HG02970 (cell line): ENCODE data around the gene PASK.

Experiments
- ATAC-seq: cut with Tn5 transposase; IDR thresholded peaks from one replicate; pipeline ENCODE4 v1.9.1; 2021; ENCODE audit warnings: mild to moderate bottlenecking, moderate library complexity, moderate number of reproducible peaks; ENCODE audit not compliant: unreplicated experiment, low FRiP score

PASK gene

DNA sequence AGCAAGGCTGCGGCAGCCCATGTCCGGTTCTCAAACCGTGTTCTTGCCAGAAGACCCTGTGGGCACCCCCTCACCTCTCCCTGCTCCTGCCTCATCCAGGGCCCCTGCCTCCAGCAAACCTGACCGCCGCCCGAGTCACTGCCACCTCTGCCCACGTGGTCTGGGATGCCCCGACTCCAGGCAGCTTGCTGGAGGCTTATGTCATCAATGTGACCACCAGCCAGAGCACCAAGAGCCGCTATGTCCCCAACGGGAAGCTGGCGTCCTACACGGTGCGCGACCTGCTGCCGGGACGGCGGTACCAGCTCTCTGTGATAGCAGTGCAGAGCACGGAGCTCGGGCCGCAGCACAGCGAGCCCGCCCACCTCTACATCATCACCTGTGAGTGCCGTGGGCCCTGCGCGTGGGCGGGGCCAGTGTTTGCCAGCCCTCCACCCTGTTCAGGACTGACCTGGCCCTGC lies 79.4 kb downstream of the PASK start:
- ATAC-seq, result no peak

DNA sequence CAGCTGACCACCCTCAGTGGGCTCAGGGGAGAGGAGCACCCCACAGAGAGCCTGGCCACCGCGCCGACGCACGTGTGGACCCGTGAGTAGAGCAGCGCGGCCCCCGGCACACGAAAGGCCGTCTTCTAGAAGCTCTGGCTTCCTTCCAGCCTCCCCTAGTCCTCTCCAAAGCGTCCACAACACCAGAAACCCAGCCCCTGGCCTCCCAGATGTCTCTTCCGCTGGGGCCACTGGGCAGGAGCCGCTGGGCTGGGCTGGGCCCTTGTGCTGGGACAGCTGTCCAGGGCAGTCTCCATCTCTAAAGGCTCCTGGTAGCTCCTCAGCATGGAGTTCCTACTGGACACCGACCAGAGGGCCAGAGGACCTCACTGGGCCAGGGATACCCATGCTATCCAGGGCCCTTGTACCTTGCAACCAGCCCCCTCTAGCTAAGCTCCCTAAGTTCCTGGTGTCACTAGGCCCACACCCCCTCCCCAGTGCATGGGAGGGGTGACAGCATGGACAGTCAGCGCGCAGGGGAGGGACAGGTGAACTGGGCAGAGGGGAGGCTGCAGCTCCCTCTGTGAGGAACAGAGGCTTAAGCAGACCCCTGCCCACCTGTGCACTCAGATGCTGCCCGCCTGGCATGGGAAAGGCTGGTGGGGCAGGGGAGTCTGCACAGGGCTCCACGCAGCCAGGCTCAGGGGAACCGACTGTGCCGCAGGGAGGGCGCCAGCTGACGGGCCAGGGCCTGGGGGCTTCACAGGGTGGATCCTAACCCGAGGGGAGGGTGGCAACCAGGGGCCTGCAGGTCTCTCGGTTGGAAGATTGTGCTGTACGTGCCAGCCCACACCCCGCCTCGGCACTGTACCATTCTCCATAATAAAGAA lies 80.1 kb downstream of the PASK start:
- no peak for ATAC-seq

DNA sequence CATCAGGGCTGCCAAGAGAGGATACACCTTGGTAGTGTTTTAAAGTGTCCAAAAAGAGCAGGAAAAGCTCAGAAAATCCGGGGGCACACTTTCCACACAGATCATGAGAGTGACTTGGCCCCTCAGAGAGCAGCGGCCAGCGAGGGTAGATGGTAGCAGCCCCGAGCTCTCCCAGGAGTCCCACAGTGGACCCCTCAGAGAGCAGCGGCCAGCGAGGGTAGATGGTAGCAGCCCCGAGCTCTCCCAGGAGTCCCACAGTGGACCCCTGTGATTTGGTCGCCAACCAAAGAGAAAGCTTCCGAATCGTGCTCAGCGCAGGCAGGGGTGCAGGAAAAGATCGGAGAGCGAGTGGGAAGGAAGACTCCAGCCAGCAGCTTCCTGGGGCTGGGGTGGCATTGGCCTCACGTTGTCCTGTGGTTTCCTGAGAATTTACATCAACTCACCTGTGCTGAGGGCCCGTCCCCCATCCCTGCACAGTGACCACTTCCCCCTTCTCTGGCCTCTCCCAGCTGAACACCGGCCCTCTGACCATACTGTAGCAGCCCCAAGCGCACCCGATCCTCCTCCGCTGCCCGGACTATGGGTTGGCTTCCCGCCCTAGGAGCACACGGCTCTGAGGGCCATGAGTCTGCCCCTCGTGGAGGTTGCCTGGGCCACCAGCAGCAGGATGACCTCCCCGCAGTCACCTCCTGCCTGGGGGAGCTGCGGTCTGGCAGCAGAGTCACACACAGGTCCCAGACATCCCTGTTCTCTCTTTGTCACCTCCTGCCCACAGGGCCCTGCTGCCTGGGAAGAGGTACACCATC lies 80.9 kb downstream of the PASK start:
- no peak for ATAC-seq

DNA sequence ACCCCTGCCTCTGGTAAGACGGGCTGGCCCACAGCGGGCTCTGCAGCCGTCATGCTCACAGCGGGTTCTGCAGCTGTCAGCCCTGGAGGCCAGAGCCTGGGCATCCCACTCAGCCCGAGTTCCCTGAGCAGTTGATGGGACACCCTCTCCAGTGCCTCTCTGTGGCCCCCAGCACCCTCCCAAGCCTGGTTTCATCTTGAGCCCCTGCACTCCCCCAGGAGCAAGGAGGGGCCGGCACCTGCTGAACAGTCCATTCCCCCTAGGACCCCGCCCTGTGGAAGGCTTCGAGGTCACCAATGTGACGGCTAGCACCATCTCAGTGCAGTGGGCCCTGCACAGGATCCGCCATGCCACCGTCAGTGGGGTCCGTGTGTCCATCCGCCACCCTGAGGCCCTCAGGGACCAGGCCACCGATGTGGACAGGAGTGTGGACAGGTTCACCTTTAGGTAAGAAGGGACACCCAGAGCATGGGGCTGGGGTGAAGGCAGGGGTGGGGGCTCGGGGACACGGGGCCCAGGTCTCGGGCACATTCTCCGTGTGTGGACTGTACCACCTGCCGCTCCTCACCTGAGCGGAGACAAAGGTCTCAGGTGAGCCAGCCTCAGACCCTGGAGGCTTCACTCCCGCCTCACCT lies 81.7 kb downstream of the PASK start:
- no peak for ATAC-seq

DNA sequence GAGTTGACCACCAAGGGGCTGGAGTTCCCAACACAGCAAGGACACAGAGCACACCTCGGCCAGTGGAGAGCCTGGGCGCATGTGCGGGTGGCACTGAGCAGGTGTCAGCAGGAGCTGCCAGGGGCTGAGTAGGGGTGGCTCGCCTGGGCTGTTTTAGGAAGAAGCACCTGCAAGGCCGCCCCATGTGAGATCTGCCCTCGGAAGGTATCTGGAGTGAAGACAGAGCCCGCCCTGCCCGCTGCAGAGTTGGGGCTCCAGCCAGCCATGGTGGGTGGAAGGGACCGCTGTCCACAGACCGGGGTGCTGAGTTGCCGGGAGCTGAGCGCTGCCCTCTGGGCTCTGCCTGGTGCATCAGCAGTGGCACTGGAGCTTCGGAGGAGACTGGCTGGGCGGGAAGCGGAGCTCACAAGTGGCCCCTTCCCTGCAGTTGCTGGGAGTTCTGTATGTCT lies 82.4 kb downstream of the PASK start:
- no peak for ATAC-seq

DNA sequence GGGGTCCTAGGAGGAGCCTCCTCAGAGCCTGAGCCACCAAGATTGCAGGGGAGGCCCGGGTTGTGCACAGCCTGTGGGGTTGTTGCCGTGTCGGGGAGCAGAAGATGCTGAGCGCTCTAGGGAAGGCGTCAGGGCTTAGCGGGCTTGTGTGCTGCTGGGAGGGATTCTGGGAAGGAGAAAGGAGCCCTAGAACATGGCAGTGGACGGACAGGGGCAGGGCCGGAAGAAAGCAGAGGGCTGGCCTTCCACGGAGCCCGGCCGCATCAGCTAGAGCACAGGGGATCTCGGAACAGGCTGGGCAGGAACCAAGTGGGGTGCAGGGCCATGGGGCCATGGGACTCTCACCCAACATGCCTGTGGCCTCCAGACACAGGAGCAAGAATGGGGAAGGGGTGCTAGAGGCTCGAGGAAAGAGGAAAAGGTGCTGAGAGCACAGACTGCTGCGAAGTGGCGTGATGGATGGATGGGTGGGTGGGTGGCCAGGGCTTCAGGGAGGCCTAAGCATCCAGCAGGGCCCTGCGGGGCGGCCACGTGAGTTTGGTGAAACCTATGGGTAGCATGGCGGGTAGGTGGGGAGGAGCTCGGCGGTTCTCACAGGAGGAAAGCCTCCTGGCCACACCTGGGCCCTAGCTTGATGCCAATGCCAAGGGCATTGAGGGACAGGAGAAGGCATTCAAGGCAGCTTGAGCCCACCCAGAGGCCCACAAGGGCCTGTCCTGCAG lies 82.9 kb downstream of the PASK start:
- no peak for ATAC-seq

DNA sequence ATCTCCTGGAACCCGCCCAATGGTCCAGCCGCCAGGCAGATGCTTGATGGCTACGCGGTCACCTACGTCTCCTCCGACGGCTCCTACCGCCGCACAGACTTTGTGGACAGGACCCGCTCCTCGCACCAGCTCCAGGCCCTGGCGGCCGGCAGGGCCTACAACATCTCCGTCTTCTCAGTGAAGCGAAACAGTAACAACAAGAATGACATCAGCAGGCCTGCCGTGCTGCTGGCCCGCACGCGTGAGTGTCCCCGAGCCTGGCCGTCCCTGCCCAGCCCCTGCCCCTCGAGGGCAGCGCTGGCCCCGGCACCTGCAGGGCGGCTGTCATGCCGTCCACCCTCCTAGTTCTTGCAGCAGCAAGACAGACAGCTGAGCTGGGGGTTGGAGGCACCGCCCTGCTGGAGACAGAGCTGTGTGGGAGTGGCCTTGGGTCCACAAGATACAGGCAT lies 83.9 kb downstream of the PASK start:
- no peak for ATAC-seq

DNA sequence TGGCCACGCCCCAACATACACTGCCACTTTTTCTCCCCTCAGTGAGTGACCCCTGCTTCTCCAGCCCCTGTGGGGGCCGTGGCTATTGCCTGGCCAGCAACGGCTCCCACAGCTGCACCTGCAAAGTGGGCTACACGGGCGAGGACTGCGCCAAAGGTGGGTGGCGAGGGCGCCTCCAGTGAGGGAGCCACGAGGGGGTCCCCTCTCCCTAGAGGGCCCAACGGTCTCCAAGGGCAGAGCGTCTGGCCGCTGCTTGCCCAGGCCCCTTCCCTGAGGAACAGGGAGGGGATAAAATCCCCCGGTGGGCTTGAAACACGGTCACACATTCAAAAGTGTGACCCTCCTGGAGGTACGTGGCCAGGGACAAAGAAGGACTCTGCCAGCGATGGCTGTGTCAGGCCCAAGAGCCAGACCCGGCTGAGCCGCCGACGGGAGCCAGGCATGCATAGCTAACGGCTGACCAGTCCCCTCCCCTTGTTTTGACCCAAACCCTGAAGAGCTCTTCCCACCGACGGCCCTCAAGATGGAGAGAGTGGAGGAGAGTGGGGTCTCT lies 84.4 kb downstream of the PASK start:
- ATAC-seq, result no peak

DNA sequence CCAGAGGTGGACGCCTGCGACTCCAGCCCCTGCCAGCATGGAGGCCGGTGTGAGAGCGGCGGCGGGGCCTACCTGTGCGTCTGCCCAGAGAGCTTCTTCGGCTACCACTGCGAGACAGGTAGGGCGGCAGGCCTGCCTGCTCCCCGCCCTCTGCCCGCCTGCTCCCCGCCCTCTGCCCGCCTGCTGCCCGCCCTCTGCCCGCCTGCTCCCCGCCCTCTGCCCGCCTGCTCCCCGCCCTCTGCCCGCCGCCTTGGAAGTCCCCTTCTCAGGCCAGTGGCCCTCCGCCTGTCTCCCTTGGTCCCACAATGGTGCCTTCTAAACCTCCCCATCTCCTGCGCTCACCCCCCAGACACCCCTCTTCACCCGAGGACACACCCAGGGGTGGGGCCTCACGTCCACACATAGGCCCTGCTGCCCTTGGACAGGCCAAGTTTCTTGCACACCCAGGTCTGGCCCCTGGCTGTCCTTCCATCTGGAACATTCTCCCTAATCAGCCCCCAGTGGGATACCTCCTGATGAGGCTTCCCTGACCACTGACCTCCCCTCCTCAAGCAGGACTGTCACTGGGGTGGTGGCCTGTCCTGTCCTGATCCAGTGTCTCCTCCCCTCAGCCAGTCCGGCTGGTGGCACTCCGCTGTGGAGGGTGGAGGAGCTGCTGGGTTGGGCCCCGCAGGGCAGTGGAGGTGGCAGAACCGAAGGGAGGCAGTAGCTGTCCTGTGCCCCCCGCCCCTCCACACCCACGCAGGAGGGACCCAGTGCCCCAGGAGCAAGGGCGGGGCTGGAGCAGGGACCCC lies 85.1 kb downstream of the PASK start:
- no peak for ATAC-seq

DNA sequence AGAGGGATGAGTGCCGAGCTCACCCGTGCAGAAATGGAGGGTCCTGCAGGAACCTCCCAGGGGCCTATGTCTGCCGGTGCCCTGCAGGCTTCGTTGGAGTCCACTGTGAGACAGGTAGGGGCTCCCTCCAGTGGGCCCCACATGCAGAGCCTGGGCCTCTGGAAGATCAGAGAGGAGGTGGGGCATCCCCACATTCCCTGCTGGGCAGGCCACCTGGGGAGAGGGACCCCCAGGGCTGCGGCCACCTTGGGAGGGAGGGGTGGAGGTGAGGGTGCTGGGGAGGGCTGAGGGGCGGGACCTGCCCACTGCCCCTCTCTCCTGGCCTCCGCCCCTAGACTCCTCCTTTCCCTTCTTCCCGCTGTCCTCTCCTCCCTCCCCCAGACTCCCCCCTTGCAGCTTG lies 85.7 kb downstream of the PASK start:
- no peak for ATAC-seq

DNA sequence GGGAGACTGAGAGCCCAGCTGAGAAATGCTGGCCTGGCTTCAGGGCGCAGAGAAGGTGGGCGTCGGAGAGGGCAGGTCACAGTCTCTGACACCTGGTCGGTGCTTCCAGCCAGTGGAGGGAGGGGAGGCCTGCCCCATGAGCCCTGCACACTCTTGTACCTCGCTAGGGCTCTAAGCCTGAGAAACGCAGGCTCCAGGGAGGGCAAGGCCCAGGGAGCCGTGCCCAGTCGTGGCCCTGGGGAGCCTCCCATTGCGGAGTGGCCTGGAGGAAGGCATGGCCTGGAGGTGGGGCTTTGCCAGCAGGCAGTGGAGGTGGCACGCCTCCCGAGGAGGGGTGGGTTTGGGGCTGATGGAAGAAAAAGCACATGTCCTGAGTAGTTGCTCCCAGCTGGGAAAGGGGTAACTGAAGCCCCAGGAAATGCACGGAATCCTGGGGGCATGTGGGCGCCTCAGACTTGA lies 86.2 kb downstream of the PASK start:
- ATAC-seq, result no peak

DNA sequence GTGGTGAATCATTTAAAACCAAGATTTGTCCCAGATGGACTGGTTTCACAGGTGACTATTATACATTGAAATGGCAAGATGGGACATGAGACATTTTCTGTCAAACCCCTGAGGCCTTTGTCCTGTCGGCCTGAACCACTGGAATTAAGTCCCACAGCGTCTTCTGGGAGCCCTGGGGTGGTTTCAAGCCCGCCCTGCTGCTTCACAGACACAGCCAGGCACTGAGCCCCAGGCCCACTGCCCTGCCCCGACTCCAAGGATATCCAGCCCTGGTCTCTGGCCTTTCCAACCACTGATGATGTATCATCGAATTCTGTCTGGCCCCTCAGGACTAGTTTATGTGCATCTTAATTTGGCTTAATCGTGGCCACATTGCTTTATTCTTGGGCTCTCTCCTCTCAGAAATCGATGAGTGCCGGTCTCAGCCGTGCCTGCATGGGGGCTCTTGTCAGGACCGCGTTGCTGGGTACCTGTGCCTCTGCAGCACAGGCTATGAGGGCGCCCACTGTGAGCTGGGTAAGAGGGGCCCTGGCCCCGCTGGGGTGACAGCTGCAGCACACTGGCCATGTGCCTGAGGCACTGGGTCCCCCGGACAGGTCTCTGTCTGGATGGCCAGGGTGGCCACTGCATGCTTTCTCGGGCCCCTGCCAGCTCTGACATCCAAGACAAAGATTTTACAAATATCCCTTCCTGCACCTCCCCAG lies 86.7 kb downstream of the PASK start:
- no peak for ATAC-seq

DNA sequence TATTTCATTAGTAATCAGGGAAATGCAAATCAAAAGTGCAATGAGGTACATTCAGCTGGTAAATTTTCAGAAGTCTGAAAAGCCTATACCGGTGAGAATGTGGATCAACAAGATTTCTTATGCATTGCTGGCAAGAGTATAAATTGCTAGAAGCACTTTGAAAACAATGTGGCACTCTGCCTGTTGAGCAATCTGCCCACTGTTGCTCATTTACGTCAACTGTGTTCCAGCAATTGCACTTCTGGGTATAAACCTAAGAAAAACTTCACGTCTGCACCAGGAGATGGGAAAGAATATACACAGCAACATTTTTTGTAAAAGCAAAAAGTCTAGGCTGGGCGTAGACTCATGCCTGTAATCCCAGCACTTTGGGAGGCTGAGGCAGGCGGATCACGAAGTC lies 88.0 kb downstream of the PASK start:
- no peak for ATAC-seq
